Panc1 (cell line): ENCODE results near the gene PMS1. TPM values are rescaled to one million over a fixed set of nuclear protein-coding genes. Genes with fewer than 3 reads are reported as not detected.

Source experiments
- ATAC-seq: fragments of 200-7000 bp; cut with Tn5 transposase; 2 replicates; pipeline ENCODE4 v1.9.1; 2020; ENCODE audit warnings: mild to moderate bottlenecking, moderate library complexity
- BruUV-seq: library from RNA; stranded (reverse); fragments of 400-500 nt; replicated peaks from 2 replicates; lab custom pipeline; 2021; lab: Mats Ljungman, UMichigan
- CTCF ChIA-PET: fragments of 300-600 bp; sonication (Branson Sonifier 250); formaldehyde crosslinking; loops from one replicate; lab custom pipeline; 2022; ENCODE audit warnings: antibody characterized with exemption; lab: Charles Lee
- POLR2A ChIA-PET: fragments of 300-600 bp; sonication (Branson Sonifier 250); formaldehyde crosslinking; loops from one replicate; lab custom pipeline; 2022; ENCODE audit warnings: antibody characterized with exemption; lab: Charles Lee
- DNase-seq: peaks from one replicate; pipeline ENCODE4 v3.0.0-alpha.2; 2010; ENCODE audit warnings: low read depth, low spot score
- H3K27ac ChIP-seq: 2 replicates; pipeline ENCODE4 v1.5.1; 2011; ENCODE audit warnings: mild to moderate bottlenecking, low read length, inconsistent platforms
- H3K27me3 ChIP-seq: fragments of 200-500 bp; sonication (Bioruptor generic); 2 replicates; pipeline ENCODE4 v1.6.0; 2014; ENCODE audit warnings: low read length, inconsistent platforms; ENCODE audit not compliant: control insufficient read depth, insufficient read depth
- H3K36me3 ChIP-seq: fragments of 200-500 bp; sonication (Bioruptor generic); 2 replicates; pipeline ENCODE4 v1.5.1; 2014; ENCODE audit warnings: inconsistent platforms, mild to moderate bottlenecking, low read length, moderate library complexity; ENCODE audit not compliant: control insufficient read depth, insufficient read depth
- H3K4me1 ChIP-seq: 2 replicates; pipeline ENCODE4 v1.5.1; 2011; ENCODE audit warnings: inconsistent platforms, mild to moderate bottlenecking, low read length, moderate library complexity; ENCODE audit not compliant: control insufficient read depth, insufficient read depth
- H3K4me3 ChIP-seq, 2 experiments: 2 replicates each; pipeline ENCODE4 v1.5.1; 2011 to 2012; ENCODE audit warnings: low read depth in 2 of 2, low read length in 2 of 2, mild to moderate bottlenecking in 2 of 2, inconsistent platforms in 1 of 2, moderate library complexity in 1 of 2
- H3K9me3 ChIP-seq: fragments of 200-500 bp; sonication (Bioruptor generic); 2 replicates; pipeline ENCODE4 v1.5.1; 2014; ENCODE audit warnings: low read depth, mild to moderate bottlenecking, inconsistent platforms, low read length, moderate library complexity; ENCODE audit not compliant: control insufficient read depth, insufficient read depth
- POLR2AphosphoS5 ChIP-seq: IDR thresholded peaks from 2 replicates; pipeline ENCODE4 v1.6.1; 2012; ENCODE audit warnings: mild to moderate bottlenecking, low read depth, low read length, moderate library complexity
- SIN3A ChIP-seq: IDR thresholded peaks from 2 replicates; pipeline ENCODE4 v1.6.1; 2012; ENCODE audit warnings: low read depth, mild to moderate bottlenecking, low read length, moderate library complexity, borderline replicate concordance; ENCODE audit not compliant: insufficient read depth
- TCF7L2 ChIP-seq: IDR thresholded peaks from 2 replicates; pipeline ENCODE4 v1.6.1; 2011; ENCODE audit warnings: mild to moderate bottlenecking, low read depth, low read length, inconsistent platforms
- in situ Hi-C: cut with HindIII; loops from 2 replicates; pipeline ENCODE4 v1.10.0; 2016; ENCODE audit warnings: low sequenced_read_pairs, low pct_unique_long_range_greater_than_20kb
- intact Hi-C: fragments of 100-400 bp; cut with micrococcal nuclease; formaldehyde crosslinking; loops from one replicate; pipeline ENCODE4 v1.10.0; 2022; ENCODE audit not compliant: unreplicated experiment
- total RNA-seq: library from RNA; stranded (reverse); gene quantifications from one replicate; pipeline ENCODE4 v1.2.1, GENCODE V29; 2021; ENCODE audit not compliant: unreplicated experiment
- TF ChIP-seq, protein P1 (sequence below): fragments of 450-650 bp; IDR thresholded peaks from 2 replicates; pipeline ENCODE4 v1.5.1; 2017; ENCODE audit warnings: mild to moderate bottlenecking
- TF ChIP-seq, protein P2 (sequence below), 2 experiments: IDR thresholded peaks; 2 replicates each; pipeline ENCODE4 v1.6.1; 2011 to 2012; ENCODE audit warnings: low read depth in 2 of 2, control low read depth in 1 of 2, low read length in 1 of 2, mild to moderate bottlenecking in 1 of 2, moderate library complexity in 1 of 2; ENCODE audit not compliant: insufficient read depth in 1 of 2

Gene PMS1
- total RNA-seq, 1 experiment from 2014 or later = 47.0 TPM

DNA sequence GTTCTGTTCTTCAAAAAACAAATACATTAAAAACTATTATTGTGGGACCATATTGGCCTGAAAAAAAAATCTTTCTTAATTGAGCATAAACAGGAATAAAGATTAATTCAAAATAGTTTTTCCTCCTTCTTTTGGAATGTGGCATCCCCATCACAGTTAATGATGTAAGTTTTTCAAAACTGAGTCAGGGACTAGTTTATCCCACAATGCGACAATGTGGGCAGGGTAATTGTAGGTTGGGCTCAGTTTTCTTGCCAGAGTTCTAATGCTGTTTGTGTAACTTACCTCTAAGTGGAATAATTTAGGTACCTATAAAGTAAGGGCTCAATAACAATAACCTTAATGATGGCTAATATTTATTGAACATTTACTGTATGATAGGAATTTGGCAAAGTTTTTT lies 82.0 kb downstream of the PMS1 start:
- Histone ChIP-seq H3K4me1 (no peaks in the 10 kb centered on the region), H3K9me3 (no peaks in the 10 kb centered on the region), H3K4me3 (no peak overlapping the region), H3K27ac (no peak overlapping the region), H3K36me3 (peaks cover 11% of the 10 kb centered on the region), H3K27me3 (no peaks in the 10 kb centered on the region)
- CTCF ChIA-PET = no interaction called here
- DNase-seq (no peak), ATAC-seq (no peak)
- POLR2A ChIA-PET = no interaction called here
- in situ Hi-C loops (no loop called here), intact Hi-C loops (no loop called here)
- no peak for TF ChIP-seq POLR2AphosphoS5
- no peak for TF ChIP-seq SIN3A
- TF ChIP-seq TCF7L2 = no peak
- TF ChIP-seq, protein P1, sequence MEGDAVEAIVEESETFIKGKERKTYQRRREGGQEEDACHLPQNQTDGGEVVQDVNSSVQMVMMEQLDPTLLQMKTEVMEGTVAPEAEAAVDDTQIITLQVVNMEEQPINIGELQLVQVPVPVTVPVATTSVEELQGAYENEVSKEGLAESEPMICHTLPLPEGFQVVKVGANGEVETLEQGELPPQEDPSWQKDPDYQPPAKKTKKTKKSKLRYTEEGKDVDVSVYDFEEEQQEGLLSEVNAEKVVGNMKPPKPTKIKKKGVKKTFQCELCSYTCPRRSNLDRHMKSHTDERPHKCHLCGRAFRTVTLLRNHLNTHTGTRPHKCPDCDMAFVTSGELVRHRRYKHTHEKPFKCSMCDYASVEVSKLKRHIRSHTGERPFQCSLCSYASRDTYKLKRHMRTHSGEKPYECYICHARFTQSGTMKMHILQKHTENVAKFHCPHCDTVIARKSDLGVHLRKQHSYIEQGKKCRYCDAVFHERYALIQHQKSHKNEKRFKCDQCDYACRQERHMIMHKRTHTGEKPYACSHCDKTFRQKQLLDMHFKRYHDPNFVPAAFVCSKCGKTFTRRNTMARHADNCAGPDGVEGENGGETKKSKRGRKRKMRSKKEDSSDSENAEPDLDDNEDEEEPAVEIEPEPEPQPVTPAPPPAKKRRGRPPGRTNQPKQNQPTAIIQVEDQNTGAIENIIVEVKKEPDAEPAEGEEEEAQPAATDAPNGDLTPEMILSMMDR = no peak
- TF ChIP-seq, protein P2, sequence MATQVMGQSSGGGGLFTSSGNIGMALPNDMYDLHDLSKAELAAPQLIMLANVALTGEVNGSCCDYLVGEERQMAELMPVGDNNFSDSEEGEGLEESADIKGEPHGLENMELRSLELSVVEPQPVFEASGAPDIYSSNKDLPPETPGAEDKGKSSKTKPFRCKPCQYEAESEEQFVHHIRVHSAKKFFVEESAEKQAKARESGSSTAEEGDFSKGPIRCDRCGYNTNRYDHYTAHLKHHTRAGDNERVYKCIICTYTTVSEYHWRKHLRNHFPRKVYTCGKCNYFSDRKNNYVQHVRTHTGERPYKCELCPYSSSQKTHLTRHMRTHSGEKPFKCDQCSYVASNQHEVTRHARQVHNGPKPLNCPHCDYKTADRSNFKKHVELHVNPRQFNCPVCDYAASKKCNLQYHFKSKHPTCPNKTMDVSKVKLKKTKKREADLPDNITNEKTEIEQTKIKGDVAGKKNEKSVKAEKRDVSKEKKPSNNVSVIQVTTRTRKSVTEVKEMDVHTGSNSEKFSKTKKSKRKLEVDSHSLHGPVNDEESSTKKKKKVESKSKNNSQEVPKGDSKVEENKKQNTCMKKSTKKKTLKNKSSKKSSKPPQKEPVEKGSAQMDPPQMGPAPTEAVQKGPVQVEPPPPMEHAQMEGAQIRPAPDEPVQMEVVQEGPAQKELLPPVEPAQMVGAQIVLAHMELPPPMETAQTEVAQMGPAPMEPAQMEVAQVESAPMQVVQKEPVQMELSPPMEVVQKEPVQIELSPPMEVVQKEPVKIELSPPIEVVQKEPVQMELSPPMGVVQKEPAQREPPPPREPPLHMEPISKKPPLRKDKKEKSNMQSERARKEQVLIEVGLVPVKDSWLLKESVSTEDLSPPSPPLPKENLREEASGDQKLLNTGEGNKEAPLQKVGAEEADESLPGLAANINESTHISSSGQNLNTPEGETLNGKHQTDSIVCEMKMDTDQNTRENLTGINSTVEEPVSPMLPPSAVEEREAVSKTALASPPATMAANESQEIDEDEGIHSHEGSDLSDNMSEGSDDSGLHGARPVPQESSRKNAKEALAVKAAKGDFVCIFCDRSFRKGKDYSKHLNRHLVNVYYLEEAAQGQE (IDR thresholded peaks at IDR 0.05; ENCODE audit: insufficient read depth in 1 of 2, low read depth in 2 of 2, low read length in 1 of 2) = no peak
- BruUV-seq = no TSS peak

DNA sequence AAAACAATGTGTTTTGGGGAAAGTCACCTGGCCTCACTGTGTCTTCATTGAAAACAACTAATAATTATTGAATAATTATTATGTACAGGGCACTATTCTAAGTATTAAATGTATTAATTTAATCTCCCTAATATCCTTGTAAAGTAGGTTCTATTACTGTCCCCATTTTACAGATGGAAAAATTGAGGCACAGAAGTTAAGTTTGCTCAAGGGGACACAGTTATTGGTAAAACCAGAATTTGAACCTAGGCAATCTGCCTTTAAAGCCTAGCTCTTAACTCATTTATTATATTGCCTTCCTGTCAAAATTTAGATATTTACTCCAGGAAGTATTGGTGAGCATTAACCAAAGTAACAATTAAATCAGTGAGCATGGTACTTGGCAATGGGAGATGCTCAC lies 84.6 kb downstream of the PMS1 start:
- H3K27me3 ChIP-seq = no peaks in the 10 kb centered on the region
- no peaks in the 10 kb centered on the region for H3K9me3 ChIP-seq
- H3K4me1 ChIP-seq = no peaks in the 10 kb centered on the region
- no peak for ATAC-seq
- DNase-seq = no peak
- peaks cover 15% of the 10 kb centered on the region for H3K36me3 ChIP-seq
- ChIA-PET CTCF (interaction anchor here (0.6 kb wide), 1 partner anchor 22 kb away, joined by 5 read pairs; no protein-coding TSS in a partner anchor), POLR2A (no interaction called here)
- TF ChIP-seq, protein P2 (IDR thresholded peaks at IDR 0.05; ENCODE audit: insufficient read depth in 1 of 2, low read depth in 2 of 2, low read length in 1 of 2) = no peak
- TF ChIP-seq SIN3A (no peak), POLR2AphosphoS5 (no peak), TCF7L2 (no peak)
- TF ChIP-seq, protein P1 = no peak
- intact Hi-C loops = no loop called here
- BruUV-seq = no TSS peak
- no peak overlapping the region for H3K27ac ChIP-seq
- H3K4me3 ChIP-seq = no peak overlapping the region
- in situ Hi-C loops = no loop called here
